BJ (cell line): Measurements from ENCODE around the gene VPS13A. TPM values are rescaled to one million over a fixed set of nuclear protein-coding genes. Genes with fewer than 3 reads are reported as not detected.
A peak's percentile ranks its signal among the peaks of the same experiment; 100 is the strongest.

Experiments
- CTCF ChIA-PET: fragments of 350-600 bp; formaldehyde crosslinking; extraction: SDS; loops from one replicate; lab custom pipeline; 2021; ENCODE audit warnings: antibody characterized with exemption, inconsistent platforms; lab: Yijun Ruan, JAX
- POLR2A ChIA-PET: fragments of 300-600 bp; sonication (Branson Sonifier 250); formaldehyde crosslinking; extraction: SDS; loops from one replicate; lab custom pipeline; 2021; ENCODE audit warnings: antibody characterized with exemption; lab: Charles Lee
- DNase-seq: peaks from one replicate; pipeline ENCODE4 v3.0.0-alpha.2; 2011; ENCODE audit warnings: low read depth
- H3K27me3 ChIP-seq: 2 replicates; pipeline ENCODE4 v1.6.0; 2011; ENCODE audit warnings: low read length; ENCODE audit not compliant: control insufficient read depth, insufficient read depth
- H3K36me3 ChIP-seq: 2 replicates; pipeline ENCODE4 v1.5.1; 2011; ENCODE audit warnings: low read length; ENCODE audit not compliant: control insufficient read depth, insufficient read depth
- H3K4me3 ChIP-seq: 2 replicates; pipeline ENCODE4 v1.5.1; 2011; ENCODE audit warnings: low read depth, mild to moderate bottlenecking, control low read depth, low read length
- polyA plus RNA-seq: library from polyadenylated mRNA; depleted of rRNA; stranded (reverse); fragments of >200 nt; gene quantifications from 2 replicates; pipeline ENCODE4 v1.2.3, GENCODE V29; 2011
- TF ChIP-seq, protein P1 (sequence below): IDR thresholded peaks from 2 replicates; pipeline ENCODE4 v1.5.1; 2011; ENCODE audit warnings: low read depth, mild to moderate bottlenecking, control low read depth, inconsistent platforms, low read length, moderate library complexity; ENCODE audit not compliant: insufficient read depth

Gene VPS13A
- polyA plus RNA-seq, 1 experiment: 7.5 TPM

DNA sequence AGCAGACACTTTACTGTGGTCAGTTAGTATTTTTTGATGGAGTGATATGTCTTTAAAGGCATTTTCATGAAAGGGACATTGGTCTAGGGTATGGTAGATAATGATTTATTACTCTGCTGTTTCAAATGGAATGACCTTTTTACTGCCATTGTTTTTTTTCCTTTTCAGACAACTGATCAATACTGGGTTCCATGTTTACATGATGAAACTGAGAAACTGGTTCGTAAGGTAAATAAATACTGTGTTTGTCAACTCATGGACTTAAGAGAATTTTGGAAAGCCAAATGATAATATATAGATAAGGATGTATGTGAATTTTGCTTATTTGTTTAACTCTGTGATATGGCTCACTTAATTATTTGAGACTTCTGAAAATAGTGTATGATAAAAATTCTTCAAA lies 35.5 kb downstream of the VPS13A start:
- POLR2A ChIA-PET: no interaction called here
- H3K36me3 ChIP-seq: no peaks in the 10 kb centered on the region
- TF ChIP-seq, protein P1, sequence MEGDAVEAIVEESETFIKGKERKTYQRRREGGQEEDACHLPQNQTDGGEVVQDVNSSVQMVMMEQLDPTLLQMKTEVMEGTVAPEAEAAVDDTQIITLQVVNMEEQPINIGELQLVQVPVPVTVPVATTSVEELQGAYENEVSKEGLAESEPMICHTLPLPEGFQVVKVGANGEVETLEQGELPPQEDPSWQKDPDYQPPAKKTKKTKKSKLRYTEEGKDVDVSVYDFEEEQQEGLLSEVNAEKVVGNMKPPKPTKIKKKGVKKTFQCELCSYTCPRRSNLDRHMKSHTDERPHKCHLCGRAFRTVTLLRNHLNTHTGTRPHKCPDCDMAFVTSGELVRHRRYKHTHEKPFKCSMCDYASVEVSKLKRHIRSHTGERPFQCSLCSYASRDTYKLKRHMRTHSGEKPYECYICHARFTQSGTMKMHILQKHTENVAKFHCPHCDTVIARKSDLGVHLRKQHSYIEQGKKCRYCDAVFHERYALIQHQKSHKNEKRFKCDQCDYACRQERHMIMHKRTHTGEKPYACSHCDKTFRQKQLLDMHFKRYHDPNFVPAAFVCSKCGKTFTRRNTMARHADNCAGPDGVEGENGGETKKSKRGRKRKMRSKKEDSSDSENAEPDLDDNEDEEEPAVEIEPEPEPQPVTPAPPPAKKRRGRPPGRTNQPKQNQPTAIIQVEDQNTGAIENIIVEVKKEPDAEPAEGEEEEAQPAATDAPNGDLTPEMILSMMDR: no peak
- H3K27me3 ChIP-seq: no peaks in the 10 kb centered on the region
- DNase-seq: no peak
- no peak overlapping the region for H3K4me3 ChIP-seq
- CTCF ChIA-PET: no interaction called here

DNA sequence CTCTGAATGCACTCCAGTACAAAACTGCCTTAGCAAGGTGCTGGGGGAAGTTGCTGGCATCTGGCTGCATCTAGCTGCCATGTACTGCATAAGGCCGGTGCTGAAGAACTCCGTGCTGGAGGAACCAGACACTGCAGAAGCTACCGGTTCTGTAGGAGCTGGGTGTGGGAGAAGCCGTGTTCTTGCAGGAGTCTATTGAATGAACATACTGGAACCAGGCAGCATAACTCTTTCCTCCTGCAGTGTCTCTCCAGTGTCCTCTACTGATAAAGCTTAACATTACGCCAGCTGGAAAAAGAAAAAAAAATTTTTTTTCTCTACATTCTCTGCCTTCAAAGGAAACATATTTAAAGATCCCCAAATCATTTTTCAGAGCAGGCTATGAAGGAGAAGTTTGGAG lies 38.5 kb downstream of the VPS13A start:
- no peak overlapping the region for H3K4me3 ChIP-seq
- no peaks in the 10 kb centered on the region for H3K27me3 ChIP-seq
- POLR2A ChIA-PET: interaction anchor here (0.6 kb wide), 1 partner anchor 1092 kb away, joined by 3 read pairs; no protein-coding TSS in a partner anchor
- DNase-seq: no peak
- H3K36me3 ChIP-seq: no peaks in the 10 kb centered on the region
- TF ChIP-seq, protein P1: peak; percentile 37
- CTCF ChIA-PET: interaction anchor here (0.6 to 1.3 kb wide), 6 partner anchors 22 to 56 kb away, joined by 3 to 6 read pairs (median 4); no protein-coding TSS in a partner anchor

DNA sequence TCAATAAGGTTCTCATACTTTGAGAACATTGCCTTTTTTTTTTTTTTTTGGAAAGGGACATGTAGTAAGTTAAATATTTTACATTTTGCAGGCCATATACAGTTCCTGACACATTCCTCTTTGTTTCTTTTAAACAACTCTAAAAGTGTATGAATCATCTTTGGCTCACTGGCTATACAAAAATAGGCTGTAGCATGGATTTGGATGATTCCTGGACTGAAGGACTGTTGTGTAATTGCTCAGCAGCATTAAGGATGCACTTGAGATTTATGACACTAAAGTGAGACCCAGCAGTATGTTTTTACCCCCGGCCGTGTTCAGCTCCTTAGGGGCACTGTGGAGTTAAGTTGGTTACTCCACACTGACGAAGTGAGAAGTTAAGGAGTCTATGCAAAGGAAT lies 41.3 kb downstream of the VPS13A start:
- ChIA-PET CTCF (interaction anchor here (0.9 kb wide), 1 partner anchor 9 kb away, joined by 3 read pairs; no protein-coding TSS in a partner anchor), POLR2A (no interaction called here)
- Histone ChIP-seq H3K4me3 (no peak overlapping the region), H3K27me3 (no peaks in the 10 kb centered on the region), H3K36me3 (no peaks in the 10 kb centered on the region)
- TF ChIP-seq, protein P1: no peak
- peak; percentile 24 for DNase-seq

DNA sequence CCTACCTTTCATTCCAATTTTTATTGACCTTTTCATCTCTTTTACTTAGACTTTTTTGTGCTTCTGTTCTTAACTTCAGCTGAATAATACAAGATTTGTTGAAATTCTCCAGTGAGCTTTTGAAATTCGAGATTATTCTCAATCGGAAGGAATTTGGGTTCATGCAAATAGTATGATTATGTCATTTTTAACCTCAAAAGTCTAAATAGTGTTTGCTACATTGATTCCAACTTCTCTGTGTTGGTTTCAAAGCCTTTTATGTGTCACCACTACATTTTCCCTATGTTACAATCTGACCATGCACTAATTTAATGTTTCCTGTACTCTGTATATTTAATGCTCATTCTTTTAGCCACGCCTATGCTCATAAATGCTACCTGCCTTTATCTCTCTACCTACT lies 44.1 kb downstream of the VPS13A start:
- H3K36me3 ChIP-seq: no peaks in the 10 kb centered on the region
- H3K27me3 ChIP-seq: no peaks in the 10 kb centered on the region
- POLR2A ChIA-PET: no interaction called here
- CTCF ChIA-PET: interaction anchor here (1.8 kb wide), 1 partner anchor 70 kb away, joined by 6 read pairs; no protein-coding TSS in a partner anchor
- DNase-seq: no peak
- no peak overlapping the region for H3K4me3 ChIP-seq
- TF ChIP-seq, protein P1: no peak

DNA sequence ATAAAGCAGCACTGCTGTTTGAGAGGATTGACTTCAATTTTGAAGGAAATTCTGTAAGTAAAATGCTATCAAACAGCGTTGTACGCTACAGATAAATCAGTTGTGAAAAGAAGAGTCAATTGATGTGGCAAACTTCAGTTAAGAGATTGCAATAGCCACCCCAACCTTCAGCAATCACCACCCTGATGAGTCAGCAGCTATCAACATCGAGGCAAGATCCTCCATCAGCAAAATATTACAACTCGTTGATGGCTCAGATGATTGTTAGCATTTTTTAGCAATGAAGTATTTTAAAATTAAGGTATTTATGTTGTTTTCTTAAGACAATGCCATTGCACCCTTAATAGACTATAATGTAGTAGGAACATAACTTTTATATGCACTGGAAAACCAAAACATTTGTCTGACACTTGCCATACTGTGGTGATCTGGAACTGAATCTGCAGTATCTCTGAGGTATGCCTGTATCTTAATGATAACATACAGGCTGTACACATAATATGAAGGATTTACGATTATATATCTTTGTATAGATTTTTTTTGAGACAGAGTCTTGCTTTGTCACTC lies 47.5 kb downstream of the VPS13A start:
- CTCF ChIA-PET: interaction anchor here (0.6 to 1.5 kb wide), 3 partner anchors 11 to 233 kb away, joined by 3 read pairs; no protein-coding TSS in a partner anchor
- H3K4me3 ChIP-seq: no peak overlapping the region
- no peaks in the 10 kb centered on the region for H3K36me3 ChIP-seq
- POLR2A ChIA-PET: no interaction called here
- TF ChIP-seq, protein P1: no peak
- H3K27me3 ChIP-seq: no peaks in the 10 kb centered on the region
- DNase-seq: no peak
